NT2/D1 (cell line): ENCODE results near the gene MAZ.

ENCODE experiments used
- YY1 ChIP-seq: IDR thresholded peaks from 2 replicates; pipeline ENCODE4 v1.6.1; 2011; ENCODE audit not compliant: insufficient read length, insufficient read depth
- ZNF274 ChIP-seq: IDR thresholded peaks from 2 replicates; pipeline ENCODE4 v1.6.1; 2011; ENCODE audit warnings: mild to moderate bottlenecking, low read depth, low read length

GRCh38 chr16:29811170-29811895, 5.0 kb downstream of the MAZ start:
- TF ChIP-seq ZNF274 = no peak
- TF ChIP-seq YY1 = no peak
